GM19372 (cell line): ENCODE results near the gene IL18R1.

Source experiments
- ATAC-seq: cut with Tn5 transposase; IDR thresholded peaks from one replicate; pipeline ENCODE4 v1.9.1; 2021; ENCODE audit warnings: mild to moderate bottlenecking, low read depth, moderate library complexity; ENCODE audit not compliant: unreplicated experiment

The IL18R1 gene

GRCh38 chr2:102386867-102387541 is 31.4 kb downstream of the IL18R1 start:
- ATAC-seq: peak; percentile 47

- no peak for ATAC-seq
Measured at GRCh38 chr2:102387763-102388546, 32.4 kb downstream of the IL18R1 start.

- no peak for ATAC-seq
Measured at GRCh38 chr2:102391565-102391964, 36.0 kb downstream of the IL18R1 start.

- no peak for ATAC-seq
Measured at GRCh38 chr2:102392096-102392495, 36.5 kb downstream of the IL18R1 start.

- no peak for ATAC-seq
Measured at GRCh38 chr2:102392942-102393341, 37.3 kb downstream of the IL18R1 start.

GRCh38 chr2:102396012-102396411 is 40.4 kb downstream of the IL18R1 start:
- ATAC-seq: no peak

GRCh38 chr2:102397209-102397608 is 41.6 kb downstream of the IL18R1 start:
- ATAC-seq: no peak

GRCh38 chr2:102399499-102400141 is 44.0 kb downstream of the IL18R1 start:
- ATAC-seq: no peak

GRCh38 chr2:102401456-102401855 is 45.9 kb downstream of the IL18R1 start:
- no peak for ATAC-seq

GRCh38 chr2:102401865-102402264 is 46.3 kb downstream of the IL18R1 start:
- ATAC-seq: no peak

GRCh38 chr2:102410952-102411351 is 55.4 kb downstream of the IL18R1 start:
- ATAC-seq: no peak

- no peak for ATAC-seq
Measured at GRCh38 chr2:102412199-102412598, 56.6 kb downstream of the IL18R1 start.

GRCh38 chr2:102417946-102418345 is 62.4 kb downstream of the IL18R1 start:
- peak; percentile 32 for ATAC-seq

- peak; percentile 79 for ATAC-seq
Measured at GRCh38 chr2:102418421-102418961, 62.9 kb downstream of the IL18R1 start.

GRCh38 chr2:102420290-102420689 is 64.7 kb downstream of the IL18R1 start:
- ATAC-seq: no peak

GRCh38 chr2:102421890-102422759 is 66.5 kb downstream of the IL18R1 start:
- ATAC-seq: no peak

GRCh38 chr2:102422910-102423309 is 67.3 kb downstream of the IL18R1 start, which contains the start of gene IL18RAP:
Gene IL18RAP, plus strand, starts transcription at chr2:102423160. Its CDS starts 118 bp downstream, at chr2:102423278.
- no peak for ATAC-seq

- no peak for ATAC-seq
Measured at GRCh38 chr2:102423368-102423767, 67.8 kb downstream of the IL18R1 start.

- peak; percentile 87 for ATAC-seq
Measured at GRCh38 chr2:102424754-102425153, 69.2 kb downstream of the IL18R1 start.
